DOHH2 (cell line): ENCODE results near the gene HIVEP1.

Experiments
- H3F3A ChIP-seq: fragments of 200-600 bp; sonication (generic), shearing (Covaris generic); 2 replicates; pipeline ENCODE4 v1.6.0; 2016; ENCODE audit warnings: antibody characterized with exemption, mild to moderate bottlenecking; ENCODE audit not compliant: control insufficient read depth, insufficient read depth
- H3K27ac ChIP-seq: fragments of 200-600 bp; sonication (generic); 2 replicates; pipeline ENCODE4 v1.5.1; 2014; ENCODE audit warnings: low read depth, mild to moderate bottlenecking, low read length, moderate library complexity
- H3K27me3 ChIP-seq: fragments of 200-600 bp; sonication (generic); 2 replicates; pipeline ENCODE4 v1.6.1; 2014; ENCODE audit warnings: mild to moderate bottlenecking, low read length, mixed read lengths; ENCODE audit not compliant: control insufficient read depth
- H3K36me3 ChIP-seq: fragments of 200-600 bp; sonication (generic); 2 replicates; pipeline ENCODE4 v1.6.1; 2014; ENCODE audit warnings: mild to moderate bottlenecking, low read length, moderate library complexity, mixed read lengths; ENCODE audit not compliant: control insufficient read depth
- H3K4me1 ChIP-seq: fragments of 200-600 bp; sonication (generic); 2 replicates; pipeline ENCODE4 v1.6.1; 2014; ENCODE audit warnings: mild to moderate bottlenecking, low read length, mixed read lengths; ENCODE audit not compliant: control insufficient read depth
- H3K4me2 ChIP-seq: fragments of 200-600 bp; sonication (generic); 2 replicates; pipeline ENCODE4 v1.6.0; 2014; ENCODE audit warnings: mild to moderate bottlenecking, low read length, moderate library complexity
- H3K4me3 ChIP-seq: fragments of 200-600 bp; sonication (generic); 2 replicates; pipeline ENCODE4 v1.5.1; 2014; ENCODE audit warnings: mild to moderate bottlenecking, low read length, mixed read lengths
- H3K79me2 ChIP-seq: fragments of 200-600 bp; sonication (generic); 2 replicates; pipeline ENCODE4 v1.6.1; 2014; ENCODE audit warnings: mild to moderate bottlenecking, low read length, mixed read lengths; ENCODE audit not compliant: control insufficient read depth
- H3K9me2 ChIP-seq: fragments of 200-600 bp; sonication (generic); replicated peaks from 2 replicates; pipeline ENCODE4 v1.6.1; 2014; ENCODE audit warnings: mild to moderate bottlenecking, low read length, mixed read lengths; ENCODE audit not compliant: control insufficient read depth
- H3K9me3 ChIP-seq: fragments of 200-600 bp; sonication (generic); 2 replicates; pipeline ENCODE4 v1.6.1; 2014; ENCODE audit warnings: antibody characterized with exemption, low read length, mixed read lengths; ENCODE audit not compliant: control insufficient read depth, insufficient read depth
- H4K20me1 ChIP-seq: fragments of 200-600 bp; sonication (generic); 2 replicates; pipeline ENCODE4 v1.6.0; 2014; ENCODE audit warnings: low read depth, mild to moderate bottlenecking, antibody characterized with exemption, low read length, moderate library complexity; ENCODE audit not compliant: control insufficient read depth, insufficient read depth
- EZH2phosphoT487 ChIP-seq: fragments of 200-600 bp; sonication (generic); IDR thresholded peaks from 2 replicates; pipeline ENCODE4 v1.6.1; 2017; ENCODE audit warnings: borderline replicate concordance, mild to moderate bottlenecking, antibody characterized with exemption, low read length, moderate library complexity, mixed read lengths
- TF ChIP-seq, protein P1 (sequence below): fragments of 200-600 bp; sonication (generic); IDR thresholded peaks from one replicate; pipeline ENCODE4 v1.5.1; 2014; ENCODE audit warnings: antibody characterized with exemption, mild to moderate bottlenecking, low read depth, low read length; ENCODE audit not compliant: poor library complexity, severe bottlenecking

Gene HIVEP1

DNA sequence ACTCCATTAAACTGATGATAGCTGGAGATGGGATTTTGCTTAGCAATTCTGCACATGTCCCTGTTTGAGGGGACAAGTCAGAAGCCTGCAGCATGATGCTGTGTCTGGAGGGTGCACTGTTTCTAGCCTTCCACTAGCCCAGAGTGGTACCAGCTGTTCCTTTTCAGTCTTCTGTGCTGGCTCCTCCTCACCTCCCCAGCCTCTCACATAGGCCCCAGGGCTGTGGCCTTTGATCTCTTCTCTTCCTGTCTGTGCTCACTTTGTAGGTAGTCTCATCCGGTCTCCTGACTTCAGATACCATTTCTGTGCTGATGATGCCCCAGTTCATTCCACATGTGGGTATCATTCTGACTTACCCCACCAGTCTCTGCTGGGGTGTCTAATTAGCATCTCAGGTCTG is 126.3 kb downstream of the HIVEP1 start:
- Histone ChIP-seq H3K36me3 (peaks cover 19% of the 10 kb centered on the region), H3K79me2 (no peaks in the 10 kb centered on the region), H3F3A (no peaks in the 10 kb centered on the region), H3K4me2 (no peak overlapping the region), H3K4me3 (no peak overlapping the region), H3K4me1 (peaks cover 3% of the 10 kb centered on the region; the same call in 1 of the 2 replicates), H3K9me3 (no peaks in the 10 kb centered on the region), H3K9me2 (no peaks in the 10 kb centered on the region), H3K27ac (no peak overlapping the region), H3K27me3 (no peaks in the 10 kb centered on the region), H4K20me1 (no peaks in the 10 kb centered on the region)
- TF ChIP-seq, protein P1, sequence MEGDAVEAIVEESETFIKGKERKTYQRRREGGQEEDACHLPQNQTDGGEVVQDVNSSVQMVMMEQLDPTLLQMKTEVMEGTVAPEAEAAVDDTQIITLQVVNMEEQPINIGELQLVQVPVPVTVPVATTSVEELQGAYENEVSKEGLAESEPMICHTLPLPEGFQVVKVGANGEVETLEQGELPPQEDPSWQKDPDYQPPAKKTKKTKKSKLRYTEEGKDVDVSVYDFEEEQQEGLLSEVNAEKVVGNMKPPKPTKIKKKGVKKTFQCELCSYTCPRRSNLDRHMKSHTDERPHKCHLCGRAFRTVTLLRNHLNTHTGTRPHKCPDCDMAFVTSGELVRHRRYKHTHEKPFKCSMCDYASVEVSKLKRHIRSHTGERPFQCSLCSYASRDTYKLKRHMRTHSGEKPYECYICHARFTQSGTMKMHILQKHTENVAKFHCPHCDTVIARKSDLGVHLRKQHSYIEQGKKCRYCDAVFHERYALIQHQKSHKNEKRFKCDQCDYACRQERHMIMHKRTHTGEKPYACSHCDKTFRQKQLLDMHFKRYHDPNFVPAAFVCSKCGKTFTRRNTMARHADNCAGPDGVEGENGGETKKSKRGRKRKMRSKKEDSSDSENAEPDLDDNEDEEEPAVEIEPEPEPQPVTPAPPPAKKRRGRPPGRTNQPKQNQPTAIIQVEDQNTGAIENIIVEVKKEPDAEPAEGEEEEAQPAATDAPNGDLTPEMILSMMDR = no peak

GRCh38 chr6:12138936-12139335 is 126.8 kb downstream of the HIVEP1 start:
- no peak overlapping the region for H3K4me2 ChIP-seq
- H3K36me3 ChIP-seq = peaks cover 19% of the 10 kb centered on the region
- no peaks in the 10 kb centered on the region for H4K20me1 ChIP-seq
- H3F3A ChIP-seq = no peaks in the 10 kb centered on the region
- no peak overlapping the region for H3K4me3 ChIP-seq
- H3K79me2 ChIP-seq = no peaks in the 10 kb centered on the region
- no peaks in the 10 kb centered on the region for H3K9me3 ChIP-seq
- TF ChIP-seq EZH2phosphoT487 = no peak
- TF ChIP-seq, protein P1 = no peak
- no peaks in the 10 kb centered on the region for H3K9me2 ChIP-seq
- H3K27ac ChIP-seq = no peak overlapping the region
- H3K4me1 ChIP-seq = peaks cover 3% of the 10 kb centered on the region; the same call in 1 of the 2 replicates
- no peaks in the 10 kb centered on the region for H3K27me3 ChIP-seq

DNA sequence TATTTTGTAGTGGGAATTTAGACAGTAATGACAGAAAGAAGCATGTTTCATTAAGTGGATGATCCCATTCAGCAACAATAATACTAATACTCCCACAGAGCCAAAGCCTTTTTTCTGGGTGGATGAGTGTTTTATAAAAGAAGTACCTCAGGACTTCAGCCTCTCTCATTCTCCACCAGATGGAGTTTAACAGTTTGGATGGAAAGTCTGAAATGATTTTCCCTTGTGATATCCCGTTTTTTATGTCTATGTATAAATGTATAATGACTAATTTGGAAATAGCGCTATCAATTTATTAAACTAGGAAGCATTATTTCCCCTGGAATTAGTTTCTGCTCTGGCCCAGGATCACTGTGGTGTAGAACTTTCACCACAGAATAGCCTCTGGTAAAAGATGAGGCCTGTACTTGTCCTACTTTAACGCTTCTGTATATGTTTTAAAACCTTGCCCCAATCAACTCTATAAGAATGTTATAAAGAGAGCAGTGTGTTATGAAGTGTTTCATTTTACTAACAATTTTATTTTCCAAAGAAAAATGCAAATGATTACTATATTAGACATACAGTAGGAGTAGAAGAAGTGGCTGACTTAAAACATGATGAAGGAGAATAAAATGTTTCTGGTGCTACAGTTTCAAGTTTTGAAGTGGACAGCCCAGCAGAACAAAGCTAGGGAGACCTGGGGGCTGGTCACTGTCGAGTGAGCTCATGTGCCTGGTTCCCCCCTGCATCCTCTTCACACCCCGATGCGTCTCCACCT is 135.6 kb downstream of the HIVEP1 start:
- TF ChIP-seq, protein P1 = no peak
- TF ChIP-seq EZH2phosphoT487 = no peak
- H3F3A ChIP-seq = no peaks in the 10 kb centered on the region
- no peak overlapping the region for H3K4me2 ChIP-seq

More for the DNA sequence above, 135.6 kb downstream of the HIVEP1 start:
- Histone ChIP-seq H3K79me2 (no peaks in the 10 kb centered on the region), H3K9me2 (no peaks in the 10 kb centered on the region), H3K27ac (no peak overlapping the region), H3K4me1 (peaks cover 9% of the 10 kb centered on the region), H3K27me3 (no peaks in the 10 kb centered on the region), H3K4me3 (no peak overlapping the region), H4K20me1 (no peaks in the 10 kb centered on the region), H3K36me3 (no peaks in the 10 kb centered on the region), H3K9me3 (no peaks in the 10 kb centered on the region)
